Measurements from ENCODE around the gene PIBF1.

DNA sequence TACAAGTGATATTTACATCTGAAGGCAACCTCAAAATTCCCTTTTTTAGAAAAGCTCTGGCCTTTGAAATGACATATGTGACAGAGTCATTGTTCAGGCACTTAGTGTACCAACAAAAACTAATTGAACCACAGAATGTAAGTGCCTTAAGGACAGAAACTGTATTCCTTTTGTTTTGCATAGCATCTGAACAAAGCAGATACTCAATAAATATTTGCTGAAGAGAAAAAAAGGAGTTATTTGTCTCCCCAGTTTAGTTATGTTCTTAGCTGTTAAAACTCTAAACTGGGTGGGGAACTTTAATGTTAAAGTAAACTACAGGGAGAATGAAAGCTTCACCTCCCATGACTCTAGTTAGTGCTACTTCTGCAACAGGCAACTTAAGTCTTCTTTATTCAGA lies 220.0 kb downstream of the PIBF1 start:
- TF ChIP-seq POLR2AphosphoS5 (IDR thresholded peaks at IDR 0.05) (no peak), POLR2A (IDR thresholded peaks at IDR 0.05) (no peak)

All from transverse colon (tissue), 3 donors.